Calu3 (cell line): ENCODE results near the gene LAMA5. TPM values are rescaled to one million over a fixed set of nuclear protein-coding genes. Genes with fewer than 3 reads are reported as not detected.

Source experiments
- BruUV-seq: library from RNA; stranded (reverse); fragments of 400-500 nt; replicated peaks from 2 replicates; lab custom pipeline; 2021; lab: Mats Ljungman, UMichigan
- CTCF ChIA-PET: fragments of 300-600 bp; sonication (Branson Sonifier 250); formaldehyde crosslinking; loops from one replicate; lab custom pipeline; 2022; ENCODE audit warnings: antibody characterized with exemption; lab: Charles Lee
- DNase-seq: peaks from one replicate; pipeline ENCODE4 v3.0.0; 2022
- H3K27ac Mint-ChIP-seq: one replicate; pipeline ENCODE4 v1.8.0; 2022; ENCODE audit warnings: mixed read lengths; ENCODE audit not compliant: unreplicated experiment
- H3K27me3 Mint-ChIP-seq: one replicate; pipeline ENCODE4 v1.8.0; 2022; ENCODE audit warnings: mixed read lengths; ENCODE audit not compliant: unreplicated experiment
- H3K36me3 Mint-ChIP-seq: one replicate; pipeline ENCODE4 v1.8.0; 2022; ENCODE audit warnings: mild to moderate bottlenecking, moderate library complexity, mixed read lengths; ENCODE audit not compliant: insufficient read depth, unreplicated experiment
- H3K4me1 Mint-ChIP-seq: one replicate; pipeline ENCODE4 v1.8.0; 2022; ENCODE audit warnings: mild to moderate bottlenecking, low read depth, mixed read lengths; ENCODE audit not compliant: unreplicated experiment
- H3K4me3 Mint-ChIP-seq: one replicate; pipeline ENCODE4 v1.8.0; 2022; ENCODE audit warnings: mild to moderate bottlenecking, low read depth, moderate library complexity, mixed read lengths; ENCODE audit not compliant: unreplicated experiment
- H3K9me3 Mint-ChIP-seq: one replicate; pipeline ENCODE4 v1.8.0; 2022; ENCODE audit warnings: low read depth, mixed read lengths; ENCODE audit not compliant: unreplicated experiment
- intact Hi-C: fragments of 100-400 bp; cut with micrococcal nuclease; formaldehyde crosslinking; loops from one replicate; pipeline ENCODE4 v1.10.0; 2022; ENCODE audit not compliant: unreplicated experiment
- total RNA-seq: library from RNA; stranded (reverse); gene quantifications from 2 replicates; pipeline ENCODE4 v1.2.3, GENCODE V29; 2022
- TF ChIP-seq, protein P1 (sequence below): fragments of 200-600 bp; IDR thresholded peaks from one replicate; pipeline ENCODE4 v1.8.0; 2022; ENCODE audit warnings: antibody characterized with exemption; ENCODE audit not compliant: unreplicated experiment

Gene LAMA5
- total RNA-seq, 1 experiment from 2014 or later = 763 TPM

DNA sequence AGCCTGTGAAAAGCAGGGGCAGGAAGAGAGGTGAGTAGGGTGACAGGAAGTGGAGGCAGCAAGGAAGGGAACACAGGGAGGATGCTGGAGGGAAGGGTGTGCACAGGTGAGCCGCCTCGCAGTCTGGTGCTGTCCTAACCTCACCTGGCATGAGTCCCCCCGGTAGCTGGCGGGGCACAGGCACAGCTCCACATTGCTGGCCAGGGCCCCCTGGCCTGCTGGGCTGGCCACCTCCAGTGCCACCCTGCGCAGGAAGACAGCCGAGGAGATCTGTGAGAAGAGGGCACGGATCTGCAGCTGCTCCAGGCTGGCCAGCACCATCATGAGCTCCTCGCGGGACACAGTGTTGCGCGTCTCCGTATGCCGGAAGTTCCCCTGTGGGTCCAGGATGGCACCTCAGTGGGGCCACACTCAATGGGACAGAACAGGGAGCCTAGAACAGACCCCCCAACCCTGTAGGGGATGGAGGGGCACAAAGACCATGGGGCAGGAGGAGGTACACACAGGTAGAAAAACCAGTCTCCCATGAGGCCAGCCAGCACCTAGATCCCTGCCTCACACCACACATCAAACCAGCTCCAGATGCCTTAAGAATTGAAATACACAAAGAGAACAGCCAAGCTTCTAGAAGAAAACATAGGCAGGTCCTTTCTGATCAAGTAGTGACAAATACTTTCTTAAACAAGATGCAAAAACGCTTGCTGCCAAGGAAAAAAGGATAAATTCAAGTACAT is 41.8 kb downstream of the LAMA5 start:
- Mint-ChIP-seq H3K4me1 (no peaks in the 10 kb centered on the region), H3K9me3 (no peaks in the 10 kb centered on the region), H3K27me3 (no peaks in the 10 kb centered on the region), H3K36me3 (peaks cover 100% of the 10 kb centered on the region), H3K27ac (no peak overlapping the region), H3K4me3 (no peak overlapping the region)
- BruUV-seq = no TSS peak
- CTCF ChIA-PET = no interaction called here
- no peak for DNase-seq
- intact Hi-C loops = no loop called here
- TF ChIP-seq, protein P1, sequence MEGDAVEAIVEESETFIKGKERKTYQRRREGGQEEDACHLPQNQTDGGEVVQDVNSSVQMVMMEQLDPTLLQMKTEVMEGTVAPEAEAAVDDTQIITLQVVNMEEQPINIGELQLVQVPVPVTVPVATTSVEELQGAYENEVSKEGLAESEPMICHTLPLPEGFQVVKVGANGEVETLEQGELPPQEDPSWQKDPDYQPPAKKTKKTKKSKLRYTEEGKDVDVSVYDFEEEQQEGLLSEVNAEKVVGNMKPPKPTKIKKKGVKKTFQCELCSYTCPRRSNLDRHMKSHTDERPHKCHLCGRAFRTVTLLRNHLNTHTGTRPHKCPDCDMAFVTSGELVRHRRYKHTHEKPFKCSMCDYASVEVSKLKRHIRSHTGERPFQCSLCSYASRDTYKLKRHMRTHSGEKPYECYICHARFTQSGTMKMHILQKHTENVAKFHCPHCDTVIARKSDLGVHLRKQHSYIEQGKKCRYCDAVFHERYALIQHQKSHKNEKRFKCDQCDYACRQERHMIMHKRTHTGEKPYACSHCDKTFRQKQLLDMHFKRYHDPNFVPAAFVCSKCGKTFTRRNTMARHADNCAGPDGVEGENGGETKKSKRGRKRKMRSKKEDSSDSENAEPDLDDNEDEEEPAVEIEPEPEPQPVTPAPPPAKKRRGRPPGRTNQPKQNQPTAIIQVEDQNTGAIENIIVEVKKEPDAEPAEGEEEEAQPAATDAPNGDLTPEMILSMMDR = no peak

DNA sequence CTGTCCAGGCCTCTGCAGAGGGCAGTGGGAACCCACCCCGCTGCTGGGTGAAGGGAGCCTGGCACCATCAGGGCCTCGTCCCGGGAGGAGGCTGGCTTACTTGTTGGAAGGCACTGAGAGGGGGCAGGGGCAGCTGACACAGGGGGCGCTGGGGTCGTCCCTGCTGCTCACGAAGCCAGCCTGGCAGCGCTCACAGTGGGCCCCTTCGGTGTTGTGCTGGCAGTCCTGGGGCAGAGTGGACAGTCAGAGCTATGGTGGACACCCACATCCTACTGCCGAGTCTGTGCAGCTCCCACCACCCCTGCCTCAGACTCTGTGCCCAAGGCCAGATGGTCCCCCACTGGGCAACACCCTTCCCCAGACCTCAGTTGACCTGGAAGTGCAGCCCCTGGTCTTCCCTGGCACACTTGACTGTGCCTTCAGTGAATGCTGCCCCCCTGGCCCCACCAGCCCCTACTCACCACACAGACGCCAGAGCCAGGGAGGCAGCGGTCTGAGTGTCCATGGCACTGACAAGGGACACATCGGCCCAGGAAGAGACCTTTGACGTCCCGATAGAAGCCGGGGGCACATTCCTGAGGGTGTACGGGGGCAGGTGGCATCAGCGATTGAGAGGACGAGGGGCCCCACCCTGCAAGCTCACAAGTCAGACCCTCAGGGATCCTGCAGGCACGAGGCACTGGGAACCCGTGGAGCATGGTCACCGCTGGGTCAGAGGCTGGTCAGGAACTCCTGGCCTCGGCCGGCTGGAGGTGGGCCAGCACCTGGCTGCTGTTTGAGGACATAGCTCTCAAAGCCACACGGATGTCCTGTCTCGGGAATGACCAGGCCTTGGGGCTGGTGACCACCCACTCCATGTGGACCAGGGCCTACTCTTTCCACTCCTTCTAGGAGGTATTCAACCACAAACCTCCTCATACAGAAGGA is 42.9 kb downstream of the LAMA5 start:
- H3K9me3 Mint-ChIP-seq = no peaks in the 10 kb centered on the region
- peaks cover 100% of the 10 kb centered on the region for H3K36me3 Mint-ChIP-seq
- TF ChIP-seq, protein P1 = no peak
- CTCF ChIA-PET = no interaction called here
- no peak for DNase-seq
- BruUV-seq = TSS peak; percentile 39
- no peaks in the 10 kb centered on the region for H3K27me3 Mint-ChIP-seq
- intact Hi-C loops = no loop called here
- H3K4me1 Mint-ChIP-seq = no peaks in the 10 kb centered on the region
- H3K27ac Mint-ChIP-seq = no peak overlapping the region
- no peak overlapping the region for H3K4me3 Mint-ChIP-seq

DNA sequence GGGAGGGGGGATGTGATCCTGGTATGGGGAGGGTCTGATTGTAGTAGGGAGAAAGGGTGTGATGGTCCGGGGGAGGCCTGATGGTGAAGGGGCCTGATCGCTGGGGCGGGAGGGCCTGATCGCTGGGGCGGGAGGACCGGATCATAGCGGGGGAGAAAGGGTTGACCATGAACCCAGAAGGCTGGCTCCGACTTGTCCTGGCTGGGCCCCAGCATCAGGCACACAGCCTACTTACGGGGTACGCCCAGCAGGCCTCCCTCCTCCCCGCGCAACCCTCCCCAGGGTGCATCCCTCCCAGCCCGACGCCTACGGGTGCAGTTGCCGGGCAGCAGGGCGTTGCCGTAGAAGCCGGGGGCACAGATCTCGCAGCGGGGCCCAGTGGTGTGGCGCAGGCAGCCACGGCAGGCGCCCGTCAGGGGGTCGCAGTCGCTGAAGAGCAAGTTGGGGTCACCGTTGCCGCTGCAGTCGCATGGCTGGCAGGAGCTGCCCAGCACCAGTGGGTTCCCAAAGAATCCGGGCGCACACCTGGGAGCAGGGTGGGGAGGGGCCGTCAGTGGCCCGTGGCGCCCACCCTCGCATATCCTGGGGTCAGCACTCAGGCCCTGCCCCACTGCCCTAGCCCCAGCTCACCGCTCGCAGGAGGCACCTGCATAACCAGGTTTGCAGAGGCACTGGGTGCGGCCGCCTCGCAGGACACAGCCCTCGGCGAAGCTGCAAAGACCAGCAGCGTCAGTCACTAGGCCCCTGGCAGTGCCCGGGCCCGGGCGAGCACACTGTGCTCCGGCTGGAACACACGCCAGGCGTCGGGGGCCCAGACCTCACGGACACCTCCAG is 43.7 kb downstream of the LAMA5 start:
- no peak overlapping the region for H3K27ac Mint-ChIP-seq
- peaks cover 100% of the 10 kb centered on the region for H3K36me3 Mint-ChIP-seq
- no peaks in the 10 kb centered on the region for H3K27me3 Mint-ChIP-seq
- H3K9me3 Mint-ChIP-seq = no peaks in the 10 kb centered on the region
- intact Hi-C loops = no loop called here
- TF ChIP-seq, protein P1 = no peak
- H3K4me1 Mint-ChIP-seq = no peaks in the 10 kb centered on the region
- no peak overlapping the region for H3K4me3 Mint-ChIP-seq
- no TSS peak for BruUV-seq
- no peak for DNase-seq
- CTCF ChIA-PET = no interaction called here

- H3K4me1 Mint-ChIP-seq = no peaks in the 10 kb centered on the region
- BruUV-seq = no TSS peak
- intact Hi-C loops = no loop called here
- no peak overlapping the region for H3K4me3 Mint-ChIP-seq
- no peak overlapping the region for H3K27ac Mint-ChIP-seq
- H3K9me3 Mint-ChIP-seq = no peaks in the 10 kb centered on the region
- H3K36me3 Mint-ChIP-seq = peaks cover 98% of the 10 kb centered on the region
- DNase-seq = no peak
- H3K27me3 Mint-ChIP-seq = no peaks in the 10 kb centered on the region
- TF ChIP-seq, protein P1 = no peak
- CTCF ChIA-PET = no interaction called here
These were observed 44.5 kb downstream of the LAMA5 start for GRCh38 chr20:62322492-62323041.
